Keratinocyte (primary cell): ENCODE data around the gene FAM193B. TPM values are rescaled to one million over a fixed set of nuclear protein-coding genes. Genes with fewer than 3 reads are reported as not detected.

Experiments
- DNase-seq: peaks from one replicate; pipeline ENCODE4 v3.0.0-alpha.2; 2011; ENCODE audit warnings: low read depth, missing footprints, low spot score
- FAIRE-seq: peaks from 2 replicates; lab custom pipeline; 2011; peaks lifted over from hg19 to GRCh38; lab: Jason Lieb, UNC
- H2AFZ ChIP-seq: 2 replicates; pipeline ENCODE4 v1.6.0; 2012; ENCODE audit warnings: low read length, control low read depth, inconsistent platforms; ENCODE audit not compliant: control insufficient read depth
- H3K27ac ChIP-seq: 2 replicates; pipeline ENCODE4 v1.5.1; 2011; ENCODE audit warnings: low read length; ENCODE audit not compliant: control insufficient read depth, insufficient read depth
- H3K27me3 ChIP-seq: 3 replicates; pipeline ENCODE4 v1.6.0; 2011; ENCODE audit warnings: low read length; ENCODE audit not compliant: control insufficient read depth, insufficient read depth; ENCODE audit errors: extremely low read depth
- H3K36me3 ChIP-seq, 2 experiments: 2 replicates in 1 of 2; 3 replicates in 1 of 2; pipeline ENCODE4 v1.5.1; 2011; ENCODE audit warnings: low read length in 2 of 2, mild to moderate bottlenecking in 1 of 2; ENCODE audit not compliant: control insufficient read depth in 2 of 2, insufficient read depth in 2 of 2; ENCODE audit errors: extremely low read depth in 1 of 2
- H3K4me1 ChIP-seq: 3 replicates; pipeline ENCODE4 v1.5.1; 2011; ENCODE audit warnings: low read length; ENCODE audit not compliant: control insufficient read depth, insufficient read depth; ENCODE audit errors: extremely low read depth
- H3K4me2 ChIP-seq: 3 replicates; pipeline ENCODE4 v1.6.0; 2011; ENCODE audit warnings: low read depth, low read length; ENCODE audit not compliant: control insufficient read depth, insufficient read depth; ENCODE audit errors: extremely low read depth
- H3K4me3 ChIP-seq, 3 experiments: fragments of 200-600 bp in 1 of 3; sonication (generic) in 1 of 3; 2 replicates in 2 of 3; 3 replicates in 1 of 3; pipeline ENCODE4 v1.5.1; 2011 to 2016; ENCODE audit warnings: low read length in 3 of 3, mild to moderate bottlenecking in 3 of 3, control low read depth in 2 of 3, inconsistent platforms in 1 of 3, low read depth in 1 of 3, mixed read lengths in 1 of 3, mixed run types in 1 of 3, moderate library complexity in 1 of 3; ENCODE audit not compliant: control insufficient read depth in 2 of 3, insufficient read depth in 2 of 3; ENCODE audit errors: extremely low read depth in 1 of 3
- H3K79me2 ChIP-seq: 2 replicates; pipeline ENCODE4 v1.6.0; 2012; ENCODE audit warnings: low read length; ENCODE audit not compliant: control insufficient read depth, insufficient read depth
- H3K9ac ChIP-seq: 3 replicates; pipeline ENCODE4 v1.6.0; 2011; ENCODE audit warnings: low read length; ENCODE audit not compliant: control insufficient read depth, insufficient read depth; ENCODE audit errors: extremely low read depth
- H3K9me1 ChIP-seq: 3 replicates; pipeline ENCODE4 v1.6.0; 2011; ENCODE audit warnings: low read length; ENCODE audit not compliant: control insufficient read depth, insufficient read depth; ENCODE audit errors: extremely low read depth
- H3K9me3 ChIP-seq: 2 replicates; pipeline ENCODE4 v1.5.1; 2012; ENCODE audit warnings: low read depth, low read length; ENCODE audit not compliant: control insufficient read depth
- H4K20me1 ChIP-seq: 3 replicates; pipeline ENCODE4 v1.6.0; 2011; ENCODE audit warnings: low read length; ENCODE audit not compliant: control insufficient read depth, insufficient read depth; ENCODE audit errors: extremely low read depth
- CTCF ChIP-seq, 3 experiments: IDR thresholded peaks in 1 of 3; conservative IDR thresholded peaks in 1 of 3; optimal IDR thresholded peaks in 1 of 3; 2 replicates in 2 of 3; 3 replicates in 1 of 3; pipeline versions ENCODE3 to v1.5.1; 2011; ENCODE audit warnings: low read length in 3 of 3, mild to moderate bottlenecking in 3 of 3, moderate library complexity in 2 of 3, control low read depth in 1 of 3, inconsistent platforms in 1 of 3; ENCODE audit not compliant: insufficient read depth in 2 of 3; ENCODE audit errors: extremely low read depth in 1 of 3
- EZH2 ChIP-seq: IDR thresholded peaks from one replicate; pipeline ENCODE4 v1.6.1; 2012; ENCODE audit warnings: inconsistent platforms, mild to moderate bottlenecking, low read length, moderate library complexity
- dilution Hi-C: fragments of 300-500 bp; cut with MboI; formaldehyde crosslinking; loops from one replicate; pipeline ENCODE4 v1.7.0; 2020; ENCODE audit warnings: low sequenced_read_pairs; ENCODE audit not compliant: extremely low pct_ligation_motif_present
- polyA plus RNA-seq, 5 experiments: library from polyadenylated mRNA; depleted of rRNA in 3 of 5; stranded (reverse) in 3 of 5; stranded (forward) in 1 of 5; unstranded in 1 of 5; fragments of >200 nt; gene quantifications; 1 replicate in 1 of 5; 2 replicates in 3 of 5; 3 replicates in 1 of 5; pipeline versions ENCODE4 v1.2.1 to v1.2.3, GENCODE V29; 2011 to 2012; ENCODE audit warnings: missing spikeins in 2 of 5, low read depth in 1 of 5, low replicate concordance in 1 of 5

Gene FAM193B
- polyA plus RNA-seq, 1 donor (not counting 4 experiments of a cell fraction or from before 2014, with no cell fraction given) = 27.5 TPM

- no peak overlapping the region for H3K9ac ChIP-seq
- peaks cover 13% of the 10 kb centered on the region for H4K20me1 ChIP-seq
- DNase-seq (no peak), FAIRE-seq (no peak)
- dilution Hi-C loops = no loop called here
- H3K4me3 ChIP-seq = no peak overlapping the region
- no peak overlapping the region for H3K27ac ChIP-seq
- peaks cover 78% of the 10 kb centered on the region for H3K79me2 ChIP-seq
- no peak overlapping the region for H3K4me2 ChIP-seq
- H2AFZ ChIP-seq = no peak overlapping the region
- peaks cover 33% of the 10 kb centered on the region for H3K4me1 ChIP-seq
- H3K27me3 ChIP-seq = no peaks in the 10 kb centered on the region
- H3K36me3 ChIP-seq = peaks cover 9 to 11% of the 10 kb centered on the region in 2 experiments
- peaks cover 4% of the 10 kb centered on the region for H3K9me1 ChIP-seq
- no peaks in the 10 kb centered on the region for H3K9me3 ChIP-seq
- no peak for TF ChIP-seq EZH2
- no peak for TF ChIP-seq CTCF (optimal IDR thresholded peaks at IDR 0.05 in 1 of 3, IDR thresholded peaks at IDR 0.05 in 1 of 3, conservative IDR thresholded peaks at IDR 0.05 in 1 of 3; ENCODE audit: extremely low read depth in 1 of 3, insufficient read depth in 2 of 3, low read length in 3 of 3)
Observed at GRCh38 chr5:177548495-177548894, 5.9 kb downstream of the FAM193B start.

DNA sequence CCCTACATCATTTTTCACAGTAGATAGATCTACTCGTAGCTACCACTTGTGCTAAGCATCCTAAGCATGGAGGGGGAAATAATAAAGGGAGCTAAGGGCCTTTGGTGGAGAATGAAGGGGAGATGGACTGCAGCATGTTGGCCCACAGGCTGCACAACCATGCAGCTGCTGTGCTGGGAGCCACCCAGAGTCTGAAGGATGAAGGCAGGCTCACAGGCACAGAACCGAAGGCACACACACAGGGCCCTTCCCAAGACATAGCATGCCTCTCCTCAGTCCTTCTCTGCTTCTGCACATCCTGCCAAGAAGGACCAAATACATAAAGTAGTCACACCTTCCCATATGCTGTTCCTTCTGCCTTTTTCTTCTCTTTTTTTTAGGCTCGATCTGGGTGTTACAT, 6.6 kb downstream of the FAM193B start:
- peaks cover 7 to 11% of the 10 kb centered on the region in 2 experiments for H3K36me3 ChIP-seq
- H3K27me3 ChIP-seq = no peaks in the 10 kb centered on the region
- DNase-seq (no peak), FAIRE-seq (no peak)
- peaks cover 13% of the 10 kb centered on the region for H4K20me1 ChIP-seq
- TF ChIP-seq CTCF (optimal IDR thresholded peaks at IDR 0.05 in 1 of 3, IDR thresholded peaks at IDR 0.05 in 1 of 3, conservative IDR thresholded peaks at IDR 0.05 in 1 of 3; ENCODE audit: extremely low read depth in 1 of 3, insufficient read depth in 2 of 3, low read length in 3 of 3) (no peak), EZH2 (no peak)
- H3K27ac ChIP-seq = no peak overlapping the region
- no peak overlapping the region for H3K4me3 ChIP-seq
- dilution Hi-C loops = no loop called here
- no peak overlapping the region for H2AFZ ChIP-seq
- H3K9me1 ChIP-seq = peaks cover 4% of the 10 kb centered on the region
- H3K9me3 ChIP-seq = no peaks in the 10 kb centered on the region
- peaks cover 78% of the 10 kb centered on the region for H3K79me2 ChIP-seq
- no peak overlapping the region for H3K9ac ChIP-seq
- H3K4me1 ChIP-seq = peaks cover 29% of the 10 kb centered on the region
- H3K4me2 ChIP-seq = no peak overlapping the region
